Subcutaneous abdominal adipose tissue (tissue), 5 donors: ENCODE data around the gene DNAJC3.
"Not testable (repeated sequence)": the region's sequence is repeated elsewhere in the genome, so short reads cannot be mapped to it uniquely, and the experiment has no call there.

ENCODE experiments used
- H3K27ac ChIP-seq: one replicate; pipeline ENCODE4 v1.7.0; 2013; ENCODE audit warnings: low read depth, mild to moderate bottlenecking, inconsistent platforms, low read length, moderate library complexity
- H3K27me3 ChIP-seq, 5 donors: one replicate each; pipeline ENCODE4 v1.7.0; 2013; ENCODE audit warnings: low read length in 5 of 5, inconsistent platforms in 1 of 5; ENCODE audit not compliant: control insufficient read depth in 5 of 5, insufficient read depth in 4 of 5
- H3K36me3 ChIP-seq, 5 donors: one replicate each; pipeline ENCODE4 v1.7.0; 2013; ENCODE audit warnings: low read length in 5 of 5; ENCODE audit not compliant: control insufficient read depth in 5 of 5, insufficient read depth in 5 of 5
- H3K4me1 ChIP-seq, 5 donors: one replicate each; pipeline ENCODE4 v1.7.0; 2013; ENCODE audit warnings: low read length in 5 of 5, mild to moderate bottlenecking in 3 of 5, moderate library complexity in 1 of 5; ENCODE audit not compliant: control insufficient read depth in 5 of 5, insufficient read depth in 5 of 5
- H3K4me3 ChIP-seq, 5 donors: one replicate each; pipeline ENCODE4 v1.7.0; 2013; ENCODE audit warnings: low read length in 5 of 5, low read depth in 1 of 5
- H3K9ac ChIP-seq, 5 donors: one replicate each; pipeline ENCODE4 v1.7.0; 2013; ENCODE audit warnings: low read length in 5 of 5, mild to moderate bottlenecking in 4 of 5, moderate library complexity in 3 of 5
- H3K9me3 ChIP-seq, 5 donors: one replicate each; pipeline ENCODE4 v1.7.0; 2013; ENCODE audit warnings: low read length in 5 of 5; ENCODE audit not compliant: control insufficient read depth in 5 of 5
- donor health status: healthy.
- donor health status: healthy.
- donor health status: healthy.
- donor health status: healthy.
- donor health status: healthy.

The DNAJC3 gene

GRCh38 chr13:95756072-95756471, 79.1 kb downstream of the DNAJC3 start:
- H3K27ac ChIP-seq, result no peak overlapping the region
- H3K9me3 ChIP-seq, result no peaks in the 10 kb centered on the region
- H3K4me3 ChIP-seq, result no peak overlapping the region
- H3K27me3 ChIP-seq, result no peaks in the 10 kb centered on the region
- H3K9ac ChIP-seq, result no peak overlapping the region
- no peaks in the 10 kb centered on the region for H3K4me1 ChIP-seq
- peaks cover 6 to 13% (median 8%) of the 10 kb centered on the region in 5 donors for H3K36me3 ChIP-seq

GRCh38 chr13:95762626-95763025, 85.7 kb downstream of the DNAJC3 start:
- H3K36me3 ChIP-seq, result peaks cover 16 to 40% (median 34%) of the 10 kb centered on the region in 5 donors
- H3K27ac ChIP-seq, H3K4me1 ChIP-seq, H3K4me3 ChIP-seq, H3K27me3 ChIP-seq, H3K9me3 ChIP-seq, H3K9ac ChIP-seq: not testable (repeated sequence)

GRCh38 chr13:95763601-95764000, 86.7 kb downstream of the DNAJC3 start:
- no peaks in the 10 kb centered on the region for H3K9me3 ChIP-seq
- no peak overlapping the region for H3K4me3 ChIP-seq
- no peak overlapping the region for H3K9ac ChIP-seq
- H3K27me3 ChIP-seq, result no peaks in the 10 kb centered on the region
- H3K27ac ChIP-seq, result no peak overlapping the region
- H3K36me3 ChIP-seq, result peaks cover 19 to 40% (median 36%) of the 10 kb centered on the region in 5 donors
- no peaks in the 10 kb centered on the region for H3K4me1 ChIP-seq

GRCh38 chr13:95771905-95772304, 95.0 kb downstream of the DNAJC3 start:
- Histone ChIP-seq H3K4me3 (no peak overlapping the region), H3K4me1 (no peaks in the 10 kb centered on the region), H3K36me3 (peaks cover 6 to 21% (median 13%) of the 10 kb centered on the region in 5 donors), H3K9ac (no peak overlapping the region), H3K27me3 (no peaks in the 10 kb centered on the region), H3K9me3 (no peaks in the 10 kb centered on the region), H3K27ac (no peak overlapping the region)

GRCh38 chr13:95779522-95779921, 102.6 kb downstream of the DNAJC3 start:
- Histone ChIP-seq H3K4me1 (peaks cover 0 to 1% (median 0%) of the 10 kb centered on the region in 5 donors), H3K27me3 (no peaks in the 10 kb centered on the region), H3K36me3 (peaks cover 7 to 18% (median 15%) of the 10 kb centered on the region in 5 donors), H3K9me3 (no peaks in the 10 kb centered on the region), H3K27ac (no peak overlapping the region), H3K4me3 (no peak overlapping the region), H3K9ac (no peak overlapping the region)

DNA sequence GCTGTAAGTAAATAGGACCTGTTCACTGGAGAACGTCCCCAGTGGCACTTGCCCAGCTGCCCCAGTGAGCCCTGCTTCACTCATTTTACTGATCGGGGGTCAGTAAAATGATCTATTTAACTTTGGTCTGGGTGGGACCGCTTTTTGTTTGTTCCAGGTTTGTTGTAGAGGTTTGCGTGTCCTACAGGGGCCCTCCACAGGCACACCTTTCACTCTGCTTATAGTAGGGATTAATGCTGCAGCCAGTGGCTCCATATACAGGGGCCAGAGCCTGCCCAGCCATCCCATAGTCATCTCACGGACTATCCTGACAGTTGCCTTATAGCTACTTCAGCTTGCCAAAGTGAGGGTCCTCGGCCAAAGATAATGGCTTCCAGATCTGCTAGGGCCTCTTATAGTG, 104.1 kb downstream of the DNAJC3 start:
- H3K27me3 ChIP-seq, result no peaks in the 10 kb centered on the region
- H3K9ac ChIP-seq, result no peak overlapping the region
- no peaks in the 10 kb centered on the region for H3K9me3 ChIP-seq
- H3K36me3 ChIP-seq, result peaks cover 4 to 18% (median 16%) of the 10 kb centered on the region in 5 donors
- H3K27ac ChIP-seq, result no peak overlapping the region
- peaks cover 0 to 3% (median 0%) of the 10 kb centered on the region in 5 donors for H3K4me1 ChIP-seq
- no peak overlapping the region for H3K4me3 ChIP-seq

DNA sequence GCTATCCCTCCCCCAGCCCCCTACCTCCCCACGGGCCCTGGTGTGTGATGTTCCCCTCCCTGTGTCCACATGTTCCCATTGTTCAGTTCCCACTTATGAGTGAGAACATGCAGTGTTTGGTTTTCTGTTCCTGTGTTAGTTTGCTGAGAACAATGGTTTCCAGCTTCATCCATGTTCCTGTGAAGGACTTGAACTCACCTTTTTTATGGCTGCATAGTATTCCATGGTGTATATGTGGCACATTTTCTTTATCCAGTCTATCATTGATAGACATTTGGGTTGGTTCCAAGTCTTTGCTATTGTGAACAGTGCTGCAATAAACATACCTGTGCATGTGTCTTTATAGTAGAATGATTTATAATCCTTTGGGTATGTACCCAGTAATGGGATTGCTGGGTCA, 105.0 kb downstream of the DNAJC3 start:
- H3K27ac ChIP-seq, result not testable (repeated sequence)

GRCh38 chr13:95783747-95784146, 106.8 kb downstream of the DNAJC3 start:
- Histone ChIP-seq H3K4me1 (peaks cover 0 to 3% (median 0%) of the 10 kb centered on the region in 5 donors), H3K27me3 (no peaks in the 10 kb centered on the region), H3K4me3 (no peak overlapping the region), H3K9me3 (no peaks in the 10 kb centered on the region), H3K27ac (no peak overlapping the region), H3K36me3 (peaks cover 8 to 30% (median 28%) of the 10 kb centered on the region in 5 donors), H3K9ac (no peak overlapping the region)

More for the DNA sequence above, 105.0 kb downstream of the DNAJC3 start:
- peaks cover 4 to 20% (median 19%) of the 10 kb centered on the region in 5 donors for H3K36me3 ChIP-seq
- H3K27me3 ChIP-seq, H3K9me3 ChIP-seq, H3K4me1 ChIP-seq, H3K4me3 ChIP-seq, H3K9ac ChIP-seq: not testable (repeated sequence)

DNA sequence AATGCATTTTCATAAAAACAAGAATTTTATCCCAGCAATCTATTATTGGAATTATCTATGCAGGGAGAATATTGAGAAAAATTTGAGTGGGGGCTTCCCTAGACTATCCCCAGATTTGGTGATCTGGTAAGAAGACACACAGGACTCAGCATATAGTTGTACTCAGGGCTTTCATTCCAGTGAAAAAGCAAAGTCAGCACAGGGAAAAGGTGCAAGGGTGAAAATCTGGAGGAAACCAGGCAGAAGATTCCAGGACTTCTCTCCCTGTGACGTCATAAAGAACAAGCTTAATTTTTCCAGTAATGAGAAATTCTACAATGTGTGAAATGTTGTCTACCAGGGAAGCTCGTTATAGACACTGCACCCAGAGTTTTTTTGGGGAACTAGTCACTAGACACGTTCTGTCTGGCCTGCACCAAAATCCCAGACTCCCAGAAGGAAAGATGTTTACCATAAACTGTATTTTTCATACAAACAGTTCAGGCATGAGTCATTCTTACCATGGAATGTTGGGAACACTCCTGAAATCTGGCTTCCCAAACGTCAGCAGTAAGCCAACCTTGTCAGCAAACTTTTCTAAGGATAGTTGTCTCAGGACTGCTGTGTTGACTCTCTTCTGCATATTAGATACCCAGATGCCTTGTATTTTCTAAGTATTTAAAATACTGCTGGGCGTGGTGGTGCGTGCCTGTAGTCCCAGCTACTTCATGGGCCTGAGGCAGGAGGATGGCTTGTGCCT, 107.4 kb downstream of the DNAJC3 start:
- H3K4me3 ChIP-seq, result no peak overlapping the region
- peaks cover 11 to 35% (median 28%) of the 10 kb centered on the region in 5 donors for H3K36me3 ChIP-seq
- peaks cover 0 to under 1% (median 0%) of the 10 kb centered on the region in 5 donors for H3K9me3 ChIP-seq
- H3K27ac ChIP-seq, result no peak overlapping the region
- no peak overlapping the region for H3K9ac ChIP-seq
- peaks cover 0 to 3% (median 0%) of the 10 kb centered on the region in 5 donors for H3K4me1 ChIP-seq
- H3K27me3 ChIP-seq, result no peaks in the 10 kb centered on the region

DNA sequence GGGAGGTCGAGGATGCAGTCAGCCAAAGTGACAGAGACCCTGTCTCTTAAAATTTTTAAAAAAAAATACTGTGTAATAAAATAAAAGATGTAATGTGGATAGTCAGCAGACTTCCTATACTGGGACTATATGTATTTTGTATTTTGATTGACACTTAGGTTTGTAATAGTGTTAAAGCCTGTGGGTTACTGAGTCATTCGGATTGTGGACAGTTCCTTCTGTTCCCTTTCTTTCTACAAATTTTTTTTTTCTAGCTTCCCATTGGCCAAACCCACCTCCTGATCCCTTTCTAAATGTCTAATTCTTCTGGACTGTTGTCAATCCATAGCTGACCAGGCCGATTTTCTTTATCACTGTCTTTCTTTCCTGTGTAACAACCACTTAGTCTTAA, 108.0 kb downstream of the DNAJC3 start:
- peaks cover 15 to 36% (median 28%) of the 10 kb centered on the region in 5 donors for H3K36me3 ChIP-seq
- no peak overlapping the region for H3K27ac ChIP-seq

More for the DNA sequence above, 108.0 kb downstream of the DNAJC3 start:
- peaks cover 0 to 2% (median 0%) of the 10 kb centered on the region in 5 donors for H3K9me3 ChIP-seq
- no peaks in the 10 kb centered on the region for H3K27me3 ChIP-seq
- H3K4me1 ChIP-seq, result peaks cover 0 to 3% (median 0%) of the 10 kb centered on the region in 5 donors
- no peak overlapping the region for H3K4me3 ChIP-seq
- H3K9ac ChIP-seq, result no peak overlapping the region
